Measurements from ENCODE around the gene GRID2.

DNA sequence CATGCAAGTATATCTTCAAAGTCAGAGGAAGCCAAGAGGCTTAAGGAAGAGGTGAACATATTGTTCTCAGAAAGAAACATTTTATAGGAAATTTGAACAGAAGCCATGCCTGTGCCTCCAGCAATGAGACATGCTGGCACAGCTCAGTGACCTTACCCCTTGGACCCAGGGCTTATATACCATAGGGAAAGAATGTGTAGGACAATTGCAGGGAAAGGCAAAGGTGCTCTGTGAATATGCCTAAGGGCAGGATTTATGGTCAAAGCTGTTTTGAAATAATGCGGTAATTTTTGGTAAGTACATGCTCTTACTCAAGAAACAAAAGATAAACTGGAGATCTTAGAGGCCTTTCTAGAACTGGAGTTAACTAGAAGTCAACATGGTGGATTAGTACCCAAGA lies 568.8 kb downstream of the GRID2 start:
- TF ChIP-seq, protein P1, sequence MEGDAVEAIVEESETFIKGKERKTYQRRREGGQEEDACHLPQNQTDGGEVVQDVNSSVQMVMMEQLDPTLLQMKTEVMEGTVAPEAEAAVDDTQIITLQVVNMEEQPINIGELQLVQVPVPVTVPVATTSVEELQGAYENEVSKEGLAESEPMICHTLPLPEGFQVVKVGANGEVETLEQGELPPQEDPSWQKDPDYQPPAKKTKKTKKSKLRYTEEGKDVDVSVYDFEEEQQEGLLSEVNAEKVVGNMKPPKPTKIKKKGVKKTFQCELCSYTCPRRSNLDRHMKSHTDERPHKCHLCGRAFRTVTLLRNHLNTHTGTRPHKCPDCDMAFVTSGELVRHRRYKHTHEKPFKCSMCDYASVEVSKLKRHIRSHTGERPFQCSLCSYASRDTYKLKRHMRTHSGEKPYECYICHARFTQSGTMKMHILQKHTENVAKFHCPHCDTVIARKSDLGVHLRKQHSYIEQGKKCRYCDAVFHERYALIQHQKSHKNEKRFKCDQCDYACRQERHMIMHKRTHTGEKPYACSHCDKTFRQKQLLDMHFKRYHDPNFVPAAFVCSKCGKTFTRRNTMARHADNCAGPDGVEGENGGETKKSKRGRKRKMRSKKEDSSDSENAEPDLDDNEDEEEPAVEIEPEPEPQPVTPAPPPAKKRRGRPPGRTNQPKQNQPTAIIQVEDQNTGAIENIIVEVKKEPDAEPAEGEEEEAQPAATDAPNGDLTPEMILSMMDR (conservative IDR thresholded peaks at IDR 0.05 in 1 of 2, IDR thresholded peaks at IDR 0.05 in 1 of 2; ENCODE audit: low read depth in 1 of 2, low read length in 2 of 2), result no peak
- TF ChIP-seq EZH2 (IDR thresholded peaks at IDR 0.05; ENCODE audit: low read length, missing control alignments), result no peak

Data from fibroblast of lung (primary cell).